PFSK-1 (cell line): Measurements from ENCODE around the gene LIMK2.

Experiments used
- POLR2AphosphoS5 ChIP-seq: IDR thresholded peaks from 2 replicates; pipeline ENCODE4 v1.6.1; 2012; ENCODE audit warnings: low read depth, mild to moderate bottlenecking, control low read depth, low read length, moderate library complexity
- REST ChIP-seq, 2 experiments: IDR thresholded peaks; 2 replicates each; pipeline versions ENCODE4 v1.6.1 to v1.8.0; 2011 to 2012; ENCODE audit warnings: low read depth in 2 of 2, low read length in 2 of 2, control low read depth in 1 of 2, inconsistent platforms in 1 of 2, mild to moderate bottlenecking in 1 of 2, moderate library complexity in 1 of 2; ENCODE audit not compliant: insufficient read depth in 1 of 2

- TF ChIP-seq POLR2AphosphoS5 (no peak), REST (IDR thresholded peaks at IDR 0.05; ENCODE audit: insufficient read depth in 1 of 2, low read depth in 2 of 2, low read length in 2 of 2) (no peak)
Measured at GRCh38 chr22:31279327-31279669, 67.2 kb downstream of the LIMK2 start.
